Hepatocyte (in vitro differentiated cells): Measurements from ENCODE around the gene RABGGTA. TPM values are rescaled to one million over a fixed set of nuclear protein-coding genes. Genes with fewer than 3 reads are reported as not detected.

ENCODE experiments used
- DNase-seq: peaks from one replicate; pipeline ENCODE4 v3.0.0-alpha.2; 2016; ENCODE audit warnings: low spot score
- H2AFZ ChIP-seq: fragments of 200-600 bp; sonication (generic); 2 replicates; pipeline ENCODE4 v1.6.0; 2016; ENCODE audit warnings: antibody characterized with exemption, mild to moderate bottlenecking
- H3K27ac ChIP-seq: fragments of 200-600 bp; sonication (generic); 2 replicates; pipeline ENCODE4 v1.5.1; 2016; ENCODE audit warnings: mild to moderate bottlenecking
- H3K27me3 ChIP-seq: fragments of 200-600 bp; sonication (generic); 2 replicates; pipeline ENCODE4 v1.6.1; 2016
- H3K36me3 ChIP-seq: fragments of 200-600 bp; sonication (generic); replicated peaks from 2 replicates; pipeline ENCODE4 v1.5.1; 2016; ENCODE audit warnings: low read depth; ENCODE audit not compliant: insufficient read depth
- H3K4me1 ChIP-seq: fragments of 200-600 bp; sonication (generic); 2 replicates; pipeline ENCODE4 v1.5.1; 2016; ENCODE audit warnings: mild to moderate bottlenecking, moderate library complexity; ENCODE audit not compliant: insufficient read depth
- H3K4me2 ChIP-seq: fragments of 200-600 bp; sonication (generic); 2 replicates; pipeline ENCODE4 v1.6.0; 2016
- H3K4me3 ChIP-seq: fragments of 200-600 bp; sonication (generic); 2 replicates; pipeline ENCODE4 v1.5.1; 2016; ENCODE audit warnings: mild to moderate bottlenecking
- H3K79me2 ChIP-seq: fragments of 200-600 bp; sonication (generic); 2 replicates; pipeline ENCODE4 v1.6.0; 2017; ENCODE audit warnings: mild to moderate bottlenecking
- H3K9me2 ChIP-seq: fragments of 200-600 bp; sonication (generic); replicated peaks from 2 replicates; pipeline ENCODE4 v1.6.0; 2017; ENCODE audit warnings: mild to moderate bottlenecking; ENCODE audit not compliant: insufficient read depth
- H3K9me3 ChIP-seq: fragments of 200-600 bp; sonication (generic); 2 replicates; pipeline ENCODE4 v1.5.1; 2016; ENCODE audit warnings: low read depth, mild to moderate bottlenecking
- H4K20me1 ChIP-seq: fragments of 200-600 bp; sonication (generic); 2 replicates; pipeline ENCODE4 v1.6.0; 2016; ENCODE audit warnings: mild to moderate bottlenecking; ENCODE audit not compliant: insufficient read depth, poor library complexity, severe bottlenecking
- CTCF ChIP-seq: fragments of 200-600 bp; sonication (generic); IDR thresholded peaks from 2 replicates; pipeline ENCODE4 v1.5.1; 2016; ENCODE audit warnings: antibody characterized with exemption, mild to moderate bottlenecking; ENCODE audit not compliant: poor library complexity
- EZH2 ChIP-seq: fragments of 200-600 bp; sonication (generic); IDR thresholded peaks from 2 replicates; pipeline ENCODE4 v1.6.1; 2016; ENCODE audit warnings: antibody characterized with exemption, mild to moderate bottlenecking, borderline replicate concordance
- EZH2phosphoT487 ChIP-seq: fragments of 200-600 bp; sonication (generic); IDR thresholded peaks from one replicate; pipeline ENCODE4 v1.6.1; 2018; ENCODE audit warnings: antibody characterized with exemption, mild to moderate bottlenecking, low read depth, moderate library complexity; ENCODE audit not compliant: unreplicated experiment, severe bottlenecking
- WGBS: methylation state at CpG from one replicate; pipeline ENCODE4 v1.1.6; 2016; ENCODE audit warnings: low lambda C conversion rate; ENCODE audit errors: missing lambda C conversion rate; 5-methylcytosine and 5-hydroxymethylcytosine counted together
- polyA plus RNA-seq: library from polyadenylated mRNA; unstranded; fragments of >200 nt; fragmentation: Nextera tagmentation; extraction: Ambion mirVana; gene quantifications from 2 replicates; pipeline ENCODE4 v1.2.1, GENCODE V29; 2016
- total RNA-seq: library from RNA; depleted of rRNA; stranded (reverse); fragments of >200 nt; gene quantifications from 2 replicates; pipeline ENCODE4 v1.2.3, GENCODE V29; 2014

RABGGTA gene
- total and polyA plus RNA-seq, 2 experiments from 2014 or later = 18.2 to 36.0 TPM

DNA sequence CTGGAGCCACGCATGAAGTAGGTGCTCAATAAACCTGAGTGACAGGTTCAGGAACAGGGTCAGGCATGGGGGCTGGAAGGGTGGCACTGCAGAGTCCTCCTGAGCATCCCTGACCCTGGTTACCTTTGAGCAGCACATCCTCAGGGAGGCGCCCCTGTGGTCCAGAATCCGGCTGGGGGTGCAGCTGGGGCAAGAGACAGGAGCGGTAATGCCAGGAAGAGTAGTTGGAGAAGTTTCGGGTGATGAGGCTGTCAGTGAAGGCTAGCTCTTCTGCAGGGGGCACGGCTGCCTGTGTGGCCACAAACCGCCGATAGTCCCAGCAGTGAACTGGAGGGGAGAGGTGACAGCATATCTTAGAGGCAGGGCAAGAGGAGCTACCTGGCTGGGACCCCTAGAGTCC lies 2.0 kb downstream of the RABGGTA start:
- no peaks in the 10 kb centered on the region for H3K36me3 ChIP-seq
- H3K79me2 ChIP-seq = peaks cover 10% of the 10 kb centered on the region
- WGBS = over 99% methylated on average over 8 of the region's 8 CpGs
- TF ChIP-seq EZH2 (no peak), EZH2phosphoT487 (no peak)
- H3K4me2 ChIP-seq = no peak overlapping the region
- H3K27me3 ChIP-seq = no peaks in the 10 kb centered on the region
- H4K20me1 ChIP-seq = no peaks in the 10 kb centered on the region
- H3K4me3 ChIP-seq = no peak overlapping the region
- no peak overlapping the region for H2AFZ ChIP-seq
- H3K4me1 ChIP-seq = peaks cover 6% of the 10 kb centered on the region
- no peaks in the 10 kb centered on the region for H3K9me2 ChIP-seq
- no peaks in the 10 kb centered on the region for H3K9me3 ChIP-seq
- no peak for DNase-seq
- H3K27ac ChIP-seq = no peak overlapping the region

GRCh38 chr14:24268225-24268624 lies 3.2 kb downstream of the RABGGTA start:
- Histone ChIP-seq H2AFZ (no peak overlapping the region), H3K27ac (no peak overlapping the region), H3K27me3 (no peaks in the 10 kb centered on the region), H3K79me2 (peaks cover 10% of the 10 kb centered on the region), H4K20me1 (no peaks in the 10 kb centered on the region), H3K9me3 (no peaks in the 10 kb centered on the region), H3K4me1 (peaks cover 6% of the 10 kb centered on the region), H3K4me3 (no peak overlapping the region), H3K36me3 (no peaks in the 10 kb centered on the region), H3K9me2 (no peaks in the 10 kb centered on the region), H3K4me2 (no peak overlapping the region)
- no peak for DNase-seq
- WGBS = 96% methylated on average over 9 of the region's 9 CpGs
- TF ChIP-seq EZH2 = no peak
- TF ChIP-seq CTCF = no peak
- no peak for TF ChIP-seq EZH2phosphoT487

- no peak overlapping the region for H3K4me3 ChIP-seq
- no peak for DNase-seq
- H3K27ac ChIP-seq = no peak overlapping the region
- peaks cover 6% of the 10 kb centered on the region for H3K79me2 ChIP-seq
- no peaks in the 10 kb centered on the region for H3K36me3 ChIP-seq
- H3K4me2 ChIP-seq = no peak overlapping the region
- WGBS = 98% methylated on average over 9 of the region's 9 CpGs
- no peaks in the 10 kb centered on the region for H3K9me3 ChIP-seq
- peaks cover 6% of the 10 kb centered on the region for H3K4me1 ChIP-seq
- TF ChIP-seq EZH2phosphoT487 (no peak), EZH2 (no peak), CTCF (no peak)
- H4K20me1 ChIP-seq = no peaks in the 10 kb centered on the region
- H2AFZ ChIP-seq = no peak overlapping the region
- H3K27me3 ChIP-seq = no peaks in the 10 kb centered on the region
- H3K9me2 ChIP-seq = no peaks in the 10 kb centered on the region
Observed at GRCh38 chr14:24267516-24267915, 3.9 kb downstream of the RABGGTA start.

- WGBS = 84% methylated on average over 17 of the region's 18 CpGs
- H3K36me3 ChIP-seq = no peaks in the 10 kb centered on the region
- no peaks in the 10 kb centered on the region for H3K4me1 ChIP-seq
Observed at GRCh38 chr14:24266344-24267244, 4.8 kb downstream of the RABGGTA start.

More at GRCh38 chr14:24266344-24267244, 4.8 kb downstream of the RABGGTA start:
- no peaks in the 10 kb centered on the region for H3K9me2 ChIP-seq
- H3K9me3 ChIP-seq = no peaks in the 10 kb centered on the region
- H3K4me3 ChIP-seq = no peak overlapping the region
- no peaks in the 10 kb centered on the region for H3K27me3 ChIP-seq
- no peak overlapping the region for H3K27ac ChIP-seq
- no peaks in the 10 kb centered on the region for H4K20me1 ChIP-seq
- DNase-seq = no peak
- H3K4me2 ChIP-seq = no peak overlapping the region
- H3K79me2 ChIP-seq = no peaks in the 10 kb centered on the region
- TF ChIP-seq CTCF (no peak), EZH2 (no peak), EZH2phosphoT487 (no peak)
- H2AFZ ChIP-seq = no peak overlapping the region
